ENCODE data around the gene RXRA.
A peak's percentile ranks its signal among the peaks of the same experiment; 100 is the strongest.

RXRA gene

DNA sequence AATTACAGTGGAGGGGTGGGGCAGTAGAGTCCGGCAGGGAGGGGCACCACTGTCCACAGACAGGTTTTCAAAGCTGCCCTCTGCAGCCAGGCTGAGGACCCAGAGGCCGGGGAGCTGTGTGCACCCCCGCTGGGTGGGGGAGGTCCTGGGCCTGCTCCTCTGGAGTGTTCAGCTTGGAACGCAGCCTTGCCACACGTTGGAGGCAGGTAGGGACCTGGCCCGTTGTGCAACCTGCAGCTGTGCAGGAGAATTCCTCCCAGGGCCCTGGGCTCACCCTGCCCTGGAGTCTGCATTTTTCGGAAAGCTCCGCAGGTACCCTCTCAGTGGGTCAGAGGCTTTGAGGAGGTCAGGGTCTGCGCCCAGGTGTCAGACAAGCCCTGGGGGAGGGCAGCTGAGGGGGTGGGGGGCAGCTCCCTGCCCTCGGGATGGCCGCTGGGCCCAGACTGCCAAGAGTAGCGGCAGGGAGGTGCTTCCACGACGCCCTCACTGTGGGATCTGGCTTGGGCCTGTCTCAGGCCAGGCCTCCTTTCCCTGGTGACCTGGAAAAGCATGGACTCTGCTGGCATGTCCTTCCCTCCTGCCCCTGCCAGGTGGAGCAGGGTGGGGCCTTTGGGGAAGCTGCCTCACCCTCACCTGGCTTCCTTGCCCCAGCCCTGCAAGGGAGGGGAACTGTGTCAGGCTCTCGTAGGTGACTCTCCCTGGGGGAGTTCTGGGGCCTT lies 29.5 kb downstream of the RXRA start:
- DNase-seq, result no peak

DNA sequence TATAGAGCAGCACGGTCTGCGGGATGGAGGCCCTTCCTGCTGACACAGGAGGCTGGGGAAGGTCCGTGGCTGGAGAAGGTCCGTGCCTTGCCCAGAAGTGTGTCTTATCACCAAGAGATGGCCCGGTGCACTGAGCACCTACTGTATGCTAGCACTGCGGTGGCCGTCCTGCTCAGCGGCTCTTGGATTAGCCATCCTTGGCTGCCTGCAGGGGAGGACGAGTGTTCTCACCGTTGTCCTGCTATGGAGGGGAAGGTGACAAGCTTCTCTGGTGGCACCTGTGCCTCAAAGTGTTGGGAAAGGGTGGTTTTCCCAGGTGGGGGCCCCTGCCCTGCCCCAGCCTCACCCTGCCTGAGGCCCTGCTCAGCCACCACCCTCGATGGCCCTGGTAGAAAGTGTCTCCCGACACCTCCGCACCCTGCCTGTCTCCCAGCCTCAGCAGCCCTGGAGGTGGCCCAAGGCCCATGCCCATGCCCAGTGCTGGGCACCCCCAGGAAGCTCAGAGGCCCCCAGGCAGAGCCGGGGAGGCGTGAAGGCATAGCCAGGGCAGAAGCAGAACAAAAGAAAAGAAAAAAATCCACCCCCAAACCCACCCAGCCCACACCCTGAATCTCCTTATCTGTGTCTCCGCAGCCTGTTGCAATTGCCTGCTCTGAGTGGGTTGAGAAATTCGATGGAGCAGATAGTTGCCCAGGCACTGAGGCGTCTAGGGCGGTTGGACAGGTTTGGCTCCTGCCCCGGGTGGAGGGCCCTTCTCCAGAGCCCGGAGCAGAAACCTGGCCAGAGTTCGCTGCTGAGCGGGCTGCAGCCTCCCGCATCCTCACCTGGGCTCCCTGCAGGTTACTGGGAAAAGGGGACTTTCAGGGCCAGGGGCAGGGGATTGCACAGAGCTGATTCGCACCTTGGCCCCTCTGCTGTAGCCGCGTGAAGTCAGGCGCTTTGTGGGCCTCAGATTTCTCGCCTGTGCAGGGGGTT lies 30.5 kb downstream of the RXRA start:
- DNase-seq, result no peak

GRCh38 chr9:134357631-134358025 lies 31.4 kb downstream of the RXRA start:
- DNase-seq, result no peak

GRCh38 chr9:134358026-134358661 lies 31.9 kb downstream of the RXRA start:
- no peak for DNase-seq

DNA sequence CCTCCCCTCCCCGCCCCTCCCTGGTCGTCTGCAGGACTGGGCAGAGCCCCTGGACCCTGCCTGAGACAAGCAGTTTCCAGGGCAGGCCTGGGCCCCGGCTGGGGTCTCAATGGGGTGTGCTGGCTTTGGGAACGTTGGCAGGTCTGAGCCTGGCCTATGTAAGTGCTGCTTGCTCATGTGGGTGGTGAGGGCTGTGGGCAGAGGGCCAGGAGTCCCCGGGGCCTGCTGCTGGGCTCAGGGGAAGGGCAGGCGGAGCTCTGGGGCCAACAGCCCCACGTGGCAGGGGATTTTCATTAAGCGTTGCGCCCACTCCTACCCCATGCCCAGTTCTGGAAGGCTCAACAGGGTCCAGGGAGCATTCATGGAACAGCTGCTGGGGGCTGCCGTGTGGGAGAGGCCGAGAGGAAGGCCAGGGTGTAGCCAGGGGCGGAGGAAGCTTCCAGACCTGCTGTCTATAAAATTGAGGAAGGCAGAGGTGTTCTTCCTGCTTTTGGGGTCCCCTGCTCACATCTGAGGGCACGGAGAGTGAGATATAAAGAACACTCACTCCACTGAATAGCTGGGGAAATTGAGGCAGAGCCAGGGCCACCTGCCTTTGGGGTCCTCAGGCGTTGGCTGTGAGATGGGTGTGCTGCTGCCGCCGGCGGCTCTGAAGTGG lies 32.5 kb downstream of the RXRA start:
- DNase-seq, result no peak

DNA sequence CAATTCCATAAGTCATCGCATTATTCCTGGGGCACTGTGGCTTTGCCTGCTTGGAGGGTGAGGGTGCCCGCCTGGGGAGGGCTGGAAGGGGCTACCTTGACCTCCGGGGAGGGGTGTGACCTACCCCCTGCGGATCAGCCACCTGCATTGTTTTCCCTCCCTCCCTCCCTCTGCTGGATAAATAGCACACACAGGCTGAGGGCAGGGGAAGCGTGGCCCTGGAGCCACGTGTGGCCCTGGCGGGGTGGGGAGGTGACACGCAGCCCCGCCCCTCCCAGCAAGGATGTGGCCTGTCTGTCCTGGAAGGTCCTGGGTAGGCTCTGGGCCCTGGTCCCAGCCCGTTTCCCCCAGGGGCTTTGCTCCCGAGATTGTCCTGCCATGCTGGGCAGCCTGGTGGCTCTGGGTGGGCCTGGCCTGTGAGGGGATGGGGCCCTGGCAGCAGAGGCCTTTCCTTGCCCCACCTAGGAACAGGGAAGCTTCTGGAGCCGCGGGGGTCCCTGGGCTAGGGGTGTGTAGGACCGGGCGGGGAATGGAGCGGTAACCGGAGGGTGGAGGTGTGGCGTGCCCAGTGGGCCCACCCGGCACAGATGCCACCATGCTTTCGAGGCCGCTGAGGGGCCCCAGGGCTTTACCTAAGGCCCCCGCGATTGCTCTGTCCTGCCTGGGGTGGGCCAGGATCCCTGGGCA lies 33.4 kb downstream of the RXRA start:
- no peak for DNase-seq

GRCh38 chr9:134360180-134360759 lies 34.0 kb downstream of the RXRA start:
- DNase-seq, result no peak

- no peak for DNase-seq
Observed at GRCh38 chr9:134360897-134361296, 34.6 kb downstream of the RXRA start.

- DNase-seq, result no peak
Observed at GRCh38 chr9:134361426-134361825, 35.2 kb downstream of the RXRA start.

- no peak for DNase-seq
Observed at GRCh38 chr9:134361843-134362414, 35.7 kb downstream of the RXRA start.

DNA sequence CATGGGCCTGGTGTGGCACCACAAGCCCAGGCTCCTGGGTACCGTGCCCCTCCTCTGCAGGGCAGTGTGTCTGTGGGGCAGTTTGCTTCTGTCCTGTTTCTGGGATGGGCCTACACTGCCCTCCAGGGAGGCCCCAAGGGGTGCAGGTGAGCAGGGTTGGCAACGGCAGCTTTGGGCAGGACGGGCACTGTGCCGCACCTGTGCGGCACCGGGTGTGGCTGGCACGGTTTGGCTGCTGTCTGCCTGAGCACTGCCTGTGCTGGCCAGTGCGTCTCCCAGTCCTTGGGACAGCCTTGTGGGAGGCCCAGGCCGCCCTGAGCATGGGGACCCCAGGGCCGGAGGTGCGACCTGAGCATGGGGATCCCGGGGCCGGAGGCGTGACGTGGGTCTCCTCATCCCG lies 37.2 kb downstream of the RXRA start:
- no peak for DNase-seq

DNA sequence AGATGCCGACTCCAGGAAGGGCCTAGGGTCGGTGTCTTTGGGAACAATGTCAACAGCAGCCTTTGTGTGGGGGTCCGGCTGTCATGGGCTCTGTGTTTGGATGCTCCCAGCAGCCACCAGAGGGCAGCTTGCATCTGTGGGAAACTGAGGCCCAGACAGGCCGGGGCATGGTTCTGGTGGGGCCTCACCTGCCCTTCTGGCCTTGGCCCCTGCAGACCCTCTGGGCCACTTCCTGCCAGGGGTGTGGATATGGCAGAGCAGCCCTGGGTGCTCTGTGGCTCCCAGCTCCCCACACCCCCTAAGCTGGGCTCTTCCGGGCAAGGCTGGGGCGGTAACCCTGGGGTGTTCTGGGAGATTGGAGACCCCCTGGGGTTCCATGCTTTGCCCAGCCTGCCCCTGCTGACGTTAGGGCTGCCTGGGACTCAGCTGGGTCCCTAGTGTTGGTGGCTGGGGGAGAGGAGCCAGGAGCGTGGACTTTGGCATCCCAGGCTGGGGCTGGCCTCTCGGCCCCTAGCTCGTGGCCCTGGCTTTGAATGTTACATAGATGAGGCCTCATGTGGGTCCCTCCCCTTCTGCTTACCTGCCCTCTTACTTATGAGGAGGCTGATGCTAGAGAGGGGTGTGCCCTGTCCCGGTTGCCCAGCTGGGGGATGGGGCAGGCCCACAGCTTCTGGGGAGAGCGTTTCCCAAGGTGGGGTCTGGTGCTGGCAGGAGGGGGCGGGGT lies 38.3 kb downstream of the RXRA start:
- DNase-seq, result no peak

DNA sequence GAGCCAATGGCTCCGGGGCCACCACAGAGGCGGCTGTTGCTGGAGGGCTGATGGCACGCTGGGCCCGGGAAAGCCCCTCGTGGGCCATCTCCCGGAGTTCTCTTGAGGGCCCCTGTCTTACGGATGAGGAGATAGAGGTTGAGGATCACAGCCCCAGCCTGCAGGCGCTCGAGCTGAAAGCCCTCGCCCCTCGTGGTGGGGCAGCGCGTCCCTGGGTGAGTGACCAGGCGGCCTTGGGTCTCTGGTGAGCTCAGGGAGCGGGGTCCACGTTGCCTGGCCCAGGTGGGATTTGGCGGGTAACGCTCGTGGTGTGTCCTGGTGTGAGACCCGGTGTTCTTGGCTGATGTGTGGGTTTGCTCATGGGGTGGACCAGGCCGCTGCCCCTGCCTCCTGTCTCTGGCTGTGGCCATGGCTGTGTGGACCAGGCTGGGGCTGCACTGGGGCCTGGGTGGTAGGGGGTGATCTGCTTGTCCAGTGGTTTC lies 38.9 kb downstream of the RXRA start:
- no peak for DNase-seq

- DNase-seq, result no peak
Observed at GRCh38 chr9:134365791-134366222, 39.6 kb downstream of the RXRA start.

DNA sequence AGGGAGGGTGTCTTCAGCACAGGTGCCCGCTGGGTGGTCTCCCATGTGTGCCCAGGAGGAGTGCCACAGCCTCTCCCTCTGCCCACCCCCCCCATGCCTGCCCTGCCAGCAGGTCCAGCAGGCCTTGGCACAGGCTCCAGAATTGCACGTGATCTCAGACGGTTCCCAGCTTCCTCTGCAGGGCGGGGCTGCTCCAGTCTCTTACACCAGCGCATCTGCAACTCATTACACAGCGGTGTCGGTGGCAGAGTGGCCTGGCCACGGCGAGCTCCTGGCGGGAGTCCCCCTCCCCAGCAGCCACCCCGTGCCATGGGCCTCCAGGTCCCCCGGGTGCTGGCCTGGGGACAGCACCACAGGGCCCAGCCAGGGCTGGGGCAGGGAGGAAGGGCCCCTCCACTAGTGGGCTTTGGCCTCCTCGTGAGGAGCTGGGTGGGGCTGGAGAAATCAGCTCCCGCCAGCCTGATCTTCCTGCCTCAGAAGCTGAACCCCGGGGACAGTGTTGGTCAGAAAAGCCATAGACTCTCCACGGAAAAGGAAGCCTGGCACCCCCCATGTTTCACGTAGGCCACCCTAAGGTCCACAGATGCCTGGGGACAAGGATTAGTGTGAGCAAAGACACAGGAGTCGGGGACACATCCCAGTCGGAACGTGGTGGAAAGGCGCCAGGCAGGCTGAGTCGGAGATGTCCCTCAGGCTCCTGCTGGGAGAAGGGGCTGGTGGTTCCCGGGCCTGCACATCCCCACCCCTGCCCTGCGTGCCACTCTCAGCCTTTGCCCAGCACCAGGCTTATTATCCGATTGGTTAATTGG lies 40.2 kb downstream of the RXRA start:
- peak; percentile 78 to 87 for DNase-seq

GRCh38 chr9:134367061-134367460 lies 40.8 kb downstream of the RXRA start:
- no peak for DNase-seq

GRCh38 chr9:134367791-134368490 lies 41.7 kb downstream of the RXRA start:
- no peak for DNase-seq

- no peak for DNase-seq
Observed at GRCh38 chr9:134368571-134368970, 42.3 kb downstream of the RXRA start.

Measured in hippocampal formation (tissue), 2 donors.